AG09309 (cell line): ENCODE data around the gene CBLIF.
"Not testable (repeated sequence)": the region's sequence is repeated elsewhere in the genome, so short reads cannot be mapped to it uniquely, and the experiment has no call there.

Source experiments
- DNase-seq: peaks from one replicate; pipeline ENCODE4 v3.0.0-alpha.2; 2010; ENCODE audit warnings: low read depth
- H3K4me3 ChIP-seq: 2 replicates; pipeline ENCODE4 v1.5.1; 2011; ENCODE audit warnings: mild to moderate bottlenecking, low read depth, low read length, moderate library complexity; ENCODE audit not compliant: control insufficient read depth
- CTCF ChIP-seq: IDR thresholded peaks from 2 replicates; pipeline ENCODE4 v1.5.1; 2011; ENCODE audit warnings: mild to moderate bottlenecking, low read depth, low read length, inconsistent platforms; ENCODE audit not compliant: insufficient read depth, control insufficient read depth; ENCODE audit errors: missing control alignments

CBLIF gene

DNA sequence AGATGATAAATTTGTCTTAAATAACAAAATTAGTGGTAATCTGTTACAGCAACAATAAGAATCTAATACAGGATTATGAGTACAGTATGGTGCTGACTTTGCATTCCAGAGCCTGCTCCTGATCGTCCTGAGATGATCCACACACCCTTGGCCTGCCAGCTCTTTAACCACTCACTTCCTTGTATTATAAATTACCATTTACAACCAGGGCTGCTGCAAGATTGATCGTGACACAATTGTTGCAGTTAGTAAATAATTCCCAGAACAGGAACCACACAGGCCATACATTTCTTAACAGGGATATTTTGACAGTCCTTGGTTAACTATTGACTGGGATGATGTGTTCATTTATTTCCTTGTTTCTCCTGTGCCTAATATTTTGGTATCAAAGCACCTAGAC lies 3.8 kb upstream of the CBLIF start:
- no peak overlapping the region for H3K4me3 ChIP-seq
- no peak for DNase-seq
- TF ChIP-seq CTCF: no peak

DNA sequence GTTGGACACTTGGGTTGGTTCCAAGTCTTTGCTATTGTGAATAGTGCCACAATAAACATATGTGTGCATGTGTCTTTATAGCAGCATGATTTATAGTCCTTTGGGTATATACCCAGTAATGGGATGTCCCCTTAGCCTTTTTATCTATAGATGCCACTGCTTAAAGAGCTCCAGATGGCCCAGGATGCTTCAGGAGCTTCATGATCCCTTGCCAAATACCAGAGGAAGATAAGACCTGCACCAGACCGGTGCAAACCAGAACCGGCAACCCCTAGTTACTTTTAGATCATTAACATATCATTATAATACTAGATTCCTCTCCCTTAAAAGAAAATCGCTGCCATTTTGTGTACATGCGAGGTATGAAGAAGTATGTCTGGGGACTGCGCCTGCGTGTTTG lies 3.1 kb upstream of the CBLIF start:
- not testable (repeated sequence) for H3K4me3 ChIP-seq, DNase-seq

DNA sequence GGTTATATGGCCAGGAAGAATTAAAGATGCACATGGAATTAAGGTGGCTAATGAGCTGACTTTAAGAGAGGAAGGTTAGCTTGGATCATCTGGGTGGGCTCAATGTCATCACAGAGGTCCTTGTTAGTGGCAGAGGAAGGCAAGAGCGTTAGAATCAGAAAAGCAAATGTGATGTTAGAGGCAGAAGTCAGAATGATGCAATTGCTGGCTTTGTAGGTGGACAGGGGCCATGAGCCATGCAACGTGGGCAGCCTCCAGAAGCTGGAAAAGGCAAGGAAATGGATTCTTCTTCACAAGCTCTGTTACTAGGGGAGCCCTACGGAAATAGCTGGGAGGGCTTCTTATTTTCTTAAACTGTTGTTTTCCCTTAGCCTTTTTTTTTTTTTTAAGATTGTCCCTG lies 2.3 kb upstream of the CBLIF start:
- no peak for TF ChIP-seq CTCF
- no peak overlapping the region for H3K4me3 ChIP-seq

GRCh38 chr11:59846556-59846955 lies 1.3 kb upstream of the CBLIF start:
- DNase-seq: no peak
- no peak for TF ChIP-seq CTCF
- no peak overlapping the region for H3K4me3 ChIP-seq

More for the DNA sequence above, 2.3 kb upstream of the CBLIF start:
- DNase-seq: no peak

DNA sequence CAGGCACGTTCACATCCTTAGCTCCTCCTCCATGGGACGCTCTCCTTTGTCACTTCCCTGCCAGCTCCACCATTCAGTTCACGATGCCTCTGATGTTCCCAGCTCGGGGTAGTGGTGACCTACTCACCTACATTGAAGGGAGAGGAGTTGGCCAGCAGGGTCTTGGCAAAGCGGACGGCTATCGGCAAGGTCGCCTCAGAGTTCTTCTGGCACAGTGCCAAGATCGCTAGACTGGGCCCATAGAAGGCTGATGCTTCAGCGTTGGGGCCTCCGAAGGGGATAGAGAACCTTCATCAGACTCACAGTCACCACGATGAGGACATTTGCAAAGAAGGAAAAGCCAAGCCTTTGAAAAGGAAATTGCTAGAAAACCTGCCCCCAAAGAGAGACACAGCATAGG lies 3.0 kb downstream of the CBLIF start:
- no peak for TF ChIP-seq CTCF
- no peak for DNase-seq
- H3K4me3 ChIP-seq: no peak overlapping the region

- H3K4me3 ChIP-seq: no peak overlapping the region
- no peak for TF ChIP-seq CTCF
- no peak for DNase-seq
Measured at GRCh38 chr11:59841514-59841913, 3.8 kb downstream of the CBLIF start.

DNA sequence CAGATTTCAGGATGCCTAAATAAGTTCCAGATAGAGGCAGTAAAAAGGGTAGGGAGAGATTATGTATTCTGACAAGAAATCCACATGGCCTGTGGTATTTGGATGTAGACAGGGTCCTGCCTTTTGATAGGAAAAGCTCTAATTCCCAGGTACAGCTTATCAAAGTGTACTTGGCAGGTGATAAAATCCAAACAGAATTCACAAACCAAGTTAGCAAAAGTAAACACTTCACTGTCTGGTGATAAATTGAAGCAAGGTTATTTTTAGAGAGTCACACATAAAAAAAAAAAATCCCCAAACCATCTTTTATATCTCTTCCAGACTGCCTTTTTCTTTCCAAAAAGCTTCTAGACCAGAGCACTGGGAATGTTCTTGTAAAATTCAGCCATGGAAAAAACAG lies 5.7 kb downstream of the CBLIF start:
- DNase-seq: no peak
- H3K4me3 ChIP-seq: no peak overlapping the region
- no peak for TF ChIP-seq CTCF
